Ovary (tissue), 3 donors: ENCODE measurements around the gene SECISBP2L.

Source experiments
- EP300 ChIP-seq: sonication (generic); formaldehyde crosslinking; IDR thresholded peaks from one replicate; pipeline ENCODE4 v1.6.1; 2017; ENCODE audit warnings: antibody characterized with exemption
- TF ChIP-seq, protein P1 (sequence below), 3 donors: fragments of 450-650 bp in 2 of 3; fragments of 200-600 bp in 1 of 3; IDR thresholded peaks; one replicate each; pipeline versions ENCODE4 v1.5.1 to v1.8.0; 2016 to 2022; ENCODE audit warnings: antibody characterized with exemption in 3 of 3, mild to moderate bottlenecking in 1 of 3
- donor health status: DM: no; HTN: no; CAD: no.

DNA sequence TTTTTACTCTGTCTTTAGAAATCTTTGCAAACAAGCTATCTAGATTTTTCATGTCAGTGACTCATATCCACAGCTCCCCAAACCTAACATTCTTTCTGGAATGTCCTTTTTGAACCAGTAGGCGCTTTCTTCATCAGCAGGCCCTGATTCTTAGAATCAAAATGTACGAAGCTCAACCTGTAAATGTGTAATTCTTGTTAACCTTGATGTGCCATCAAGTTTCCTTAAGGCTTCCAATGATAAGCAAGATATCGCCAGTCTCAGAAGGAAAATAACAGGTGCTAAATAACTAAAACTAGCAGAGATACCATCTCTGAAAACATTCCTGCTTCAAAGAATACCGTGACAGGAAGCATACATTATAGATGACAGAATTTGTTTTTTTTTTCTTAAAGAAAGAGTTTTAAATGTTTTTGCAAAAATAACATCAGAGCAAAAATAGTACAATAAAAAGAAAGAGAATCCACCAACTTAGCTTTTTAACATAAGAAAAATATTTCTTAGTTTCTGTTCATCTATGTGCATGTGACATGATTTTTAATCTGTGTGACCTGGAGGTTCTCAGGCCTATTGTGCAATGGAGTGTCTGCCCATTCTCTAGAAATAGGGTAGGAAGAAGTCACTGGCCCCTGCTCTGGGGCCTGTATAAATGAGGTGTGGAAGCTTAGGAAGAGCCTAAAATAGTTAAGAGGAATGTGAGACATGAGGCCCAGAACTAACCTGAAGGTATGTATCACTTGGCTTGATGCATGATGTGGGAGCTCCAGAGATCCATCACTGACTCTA lies 14.7 kb upstream of the SECISBP2L start:
- TF ChIP-seq, protein P1, sequence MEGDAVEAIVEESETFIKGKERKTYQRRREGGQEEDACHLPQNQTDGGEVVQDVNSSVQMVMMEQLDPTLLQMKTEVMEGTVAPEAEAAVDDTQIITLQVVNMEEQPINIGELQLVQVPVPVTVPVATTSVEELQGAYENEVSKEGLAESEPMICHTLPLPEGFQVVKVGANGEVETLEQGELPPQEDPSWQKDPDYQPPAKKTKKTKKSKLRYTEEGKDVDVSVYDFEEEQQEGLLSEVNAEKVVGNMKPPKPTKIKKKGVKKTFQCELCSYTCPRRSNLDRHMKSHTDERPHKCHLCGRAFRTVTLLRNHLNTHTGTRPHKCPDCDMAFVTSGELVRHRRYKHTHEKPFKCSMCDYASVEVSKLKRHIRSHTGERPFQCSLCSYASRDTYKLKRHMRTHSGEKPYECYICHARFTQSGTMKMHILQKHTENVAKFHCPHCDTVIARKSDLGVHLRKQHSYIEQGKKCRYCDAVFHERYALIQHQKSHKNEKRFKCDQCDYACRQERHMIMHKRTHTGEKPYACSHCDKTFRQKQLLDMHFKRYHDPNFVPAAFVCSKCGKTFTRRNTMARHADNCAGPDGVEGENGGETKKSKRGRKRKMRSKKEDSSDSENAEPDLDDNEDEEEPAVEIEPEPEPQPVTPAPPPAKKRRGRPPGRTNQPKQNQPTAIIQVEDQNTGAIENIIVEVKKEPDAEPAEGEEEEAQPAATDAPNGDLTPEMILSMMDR (IDR thresholded peaks at IDR 0.05): no peak
- TF ChIP-seq EP300: no peak
